Hypothalamus (tissue), 51 donors: ENCODE results near the gene SLC5A8.

ENCODE experiments used
- DNase-seq, 51 donors: peaks; one replicate each; lab custom pipeline; 2025; lab: John Stamatoyannopoulos, UW

The SLC5A8 gene, protein sequence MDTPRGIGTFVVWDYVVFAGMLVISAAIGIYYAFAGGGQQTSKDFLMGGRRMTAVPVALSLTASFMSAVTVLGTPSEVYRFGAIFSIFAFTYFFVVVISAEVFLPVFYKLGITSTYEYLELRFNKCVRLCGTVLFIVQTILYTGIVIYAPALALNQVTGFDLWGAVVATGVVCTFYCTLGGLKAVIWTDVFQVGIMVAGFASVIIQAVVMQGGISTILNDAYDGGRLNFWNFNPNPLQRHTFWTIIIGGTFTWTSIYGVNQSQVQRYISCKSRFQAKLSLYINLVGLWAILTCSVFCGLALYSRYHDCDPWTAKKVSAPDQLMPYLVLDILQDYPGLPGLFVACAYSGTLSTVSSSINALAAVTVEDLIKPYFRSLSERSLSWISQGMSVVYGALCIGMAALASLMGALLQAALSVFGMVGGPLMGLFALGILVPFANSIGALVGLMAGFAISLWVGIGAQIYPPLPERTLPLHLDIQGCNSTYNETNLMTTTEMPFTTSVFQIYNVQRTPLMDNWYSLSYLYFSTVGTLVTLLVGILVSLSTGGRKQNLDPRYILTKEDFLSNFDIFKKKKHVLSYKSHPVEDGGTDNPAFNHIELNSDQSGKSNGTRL

DNA sequence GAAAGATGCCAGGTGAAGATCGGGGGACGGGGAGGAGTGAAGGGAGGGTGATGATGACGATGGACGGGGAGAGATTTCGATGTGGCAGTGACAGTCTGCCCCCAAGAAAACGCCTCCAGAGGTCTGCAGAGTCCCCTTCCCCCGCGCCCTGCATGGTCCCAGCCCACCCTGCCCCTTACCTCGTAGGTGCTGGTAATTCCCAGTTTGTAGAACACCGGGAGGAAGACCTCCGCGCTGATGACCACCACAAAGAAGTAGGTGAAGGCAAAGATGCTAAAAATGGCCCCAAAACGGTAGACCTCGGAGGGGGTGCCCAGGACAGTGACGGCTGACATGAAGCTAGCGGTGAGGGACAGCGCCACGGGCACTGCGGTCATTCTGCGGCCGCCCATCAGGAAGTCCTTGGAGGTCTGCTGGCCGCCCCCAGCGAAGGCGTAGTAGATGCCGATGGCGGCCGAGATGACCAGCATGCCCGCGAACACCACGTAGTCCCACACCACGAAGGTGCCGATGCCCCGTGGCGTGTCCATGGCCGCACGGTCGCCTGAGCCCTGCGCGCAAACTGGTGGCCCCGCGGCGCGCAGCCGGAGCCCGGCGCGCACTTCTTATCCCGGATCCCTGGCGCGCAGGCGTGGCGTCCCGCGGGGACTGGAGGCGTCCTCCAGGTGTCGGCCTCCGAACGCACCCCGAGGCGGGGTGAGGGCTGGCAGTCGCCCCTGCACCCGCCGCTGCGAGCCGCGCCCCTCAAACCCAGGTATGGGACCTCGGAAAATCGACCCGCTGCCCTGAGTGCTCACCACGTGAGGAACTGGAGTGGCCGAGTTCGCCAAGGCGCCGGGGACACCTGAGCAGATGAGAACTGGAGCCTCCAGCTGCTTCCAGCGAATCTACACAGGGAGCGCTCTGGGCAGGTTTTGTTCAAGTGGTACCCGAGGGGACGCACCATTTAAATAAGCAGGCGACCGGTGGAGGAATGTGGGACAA lies at the start of gene SLC5A8:
Gene SLC5A8, minus strand, starts transcription at position 920 of the 984 bp plus-strand sequence. Its CDS starts 390 bp downstream, at position 530.
- DNase-seq = peak in 3 of 51 donors; percentile 2 to 4 (median 4)

- DNase-seq = no peak
Measured at GRCh38 chr12:101257357-101257756, 47.3 kb upstream of the SLC5A8 start.

GRCh38 chr12:101256266-101256665 lies 46.2 kb upstream of the SLC5A8 start:
- DNase-seq = no peak

DNA sequence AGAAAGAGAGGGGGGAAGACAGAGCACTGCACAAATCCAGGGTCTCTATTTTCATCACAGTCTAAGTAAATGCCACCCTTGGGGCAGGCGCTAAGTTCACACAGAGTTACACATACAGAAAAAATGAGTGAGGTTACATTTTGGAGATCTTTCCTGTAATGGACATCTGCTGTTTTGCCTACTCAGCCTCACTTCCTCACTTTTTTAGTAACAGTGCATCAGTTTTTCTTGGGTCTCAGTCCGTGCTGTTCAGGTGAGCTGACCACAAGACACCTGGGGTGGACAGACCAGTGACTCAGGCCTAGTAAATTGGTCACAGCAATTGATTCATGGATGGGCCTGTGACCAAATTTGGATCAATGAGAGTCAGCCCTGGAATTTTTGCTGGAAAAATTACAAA lies 33.6 kb upstream of the SLC5A8 start:
- no peak for DNase-seq

- no peak for DNase-seq
Measured at GRCh38 chr12:101243074-101243473, 33.0 kb upstream of the SLC5A8 start.

DNA sequence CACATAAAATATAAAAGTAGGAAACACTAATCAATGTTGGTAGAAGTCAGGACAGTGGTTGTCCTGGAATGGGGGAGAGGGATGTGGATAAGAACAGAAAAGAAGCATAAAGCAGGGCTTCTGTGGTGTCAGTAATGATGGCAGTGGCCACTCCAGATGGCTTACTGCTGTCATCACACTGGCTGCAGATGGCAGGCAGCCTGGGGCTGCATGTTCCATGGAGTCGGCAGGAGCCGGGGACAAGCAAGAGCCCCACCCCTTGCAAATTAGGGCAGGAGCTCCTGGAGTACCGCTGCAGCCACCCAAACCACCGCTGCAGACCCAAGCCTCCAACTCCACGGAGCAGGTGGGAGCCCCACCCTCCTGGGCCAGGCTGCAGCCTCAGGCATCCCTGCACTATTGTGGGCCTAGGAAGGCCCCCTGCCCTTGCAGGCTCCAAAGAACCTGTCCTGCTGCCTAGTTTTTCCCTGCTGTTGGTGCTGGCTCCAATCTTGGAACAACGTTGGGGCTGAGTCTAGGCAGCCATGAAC lies 28.8 kb upstream of the SLC5A8 start:
- DNase-seq = no peak

- no peak for DNase-seq
Measured at GRCh38 chr12:101238306-101238705, 28.3 kb upstream of the SLC5A8 start.

DNA sequence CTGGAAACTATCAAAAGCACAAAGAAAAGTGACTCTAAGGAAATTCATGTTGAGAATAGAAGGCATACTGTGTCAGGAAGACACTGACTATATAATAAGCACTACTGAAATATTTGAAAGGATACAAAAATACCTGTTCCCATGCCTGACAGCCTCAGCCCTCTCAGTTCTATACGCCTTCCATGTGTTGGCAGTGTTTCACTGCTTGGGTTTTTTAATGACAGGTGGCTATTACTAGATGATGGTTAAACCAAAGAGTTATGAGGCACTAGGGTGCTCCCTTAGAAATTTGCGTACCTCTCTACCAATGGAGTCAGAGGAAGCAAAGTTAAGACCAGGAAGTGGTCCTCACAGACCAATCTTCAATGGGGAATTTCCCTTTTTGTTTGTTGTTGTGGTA lies 25.6 kb upstream of the SLC5A8 start:
- no peak for DNase-seq

DNA sequence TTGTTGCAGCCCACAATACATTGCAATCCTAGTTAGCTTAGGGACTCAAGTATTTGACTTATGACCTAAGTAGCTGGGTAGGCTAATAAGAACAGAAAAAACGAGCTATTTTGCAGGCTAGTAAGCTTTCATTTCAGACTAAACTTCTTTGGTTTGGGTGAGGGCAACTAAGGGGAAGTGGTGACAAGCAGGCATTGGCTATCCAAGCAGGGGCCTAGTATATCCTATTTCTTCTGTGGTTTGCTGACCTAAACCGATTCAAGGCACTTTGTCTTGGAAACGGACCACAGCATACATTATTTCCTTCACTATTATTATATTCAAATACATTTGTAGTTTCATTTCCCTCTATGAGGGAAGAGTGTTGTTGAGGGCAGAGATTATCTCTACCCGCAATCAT lies 21.6 kb upstream of the SLC5A8 start:
- no peak for DNase-seq

DNA sequence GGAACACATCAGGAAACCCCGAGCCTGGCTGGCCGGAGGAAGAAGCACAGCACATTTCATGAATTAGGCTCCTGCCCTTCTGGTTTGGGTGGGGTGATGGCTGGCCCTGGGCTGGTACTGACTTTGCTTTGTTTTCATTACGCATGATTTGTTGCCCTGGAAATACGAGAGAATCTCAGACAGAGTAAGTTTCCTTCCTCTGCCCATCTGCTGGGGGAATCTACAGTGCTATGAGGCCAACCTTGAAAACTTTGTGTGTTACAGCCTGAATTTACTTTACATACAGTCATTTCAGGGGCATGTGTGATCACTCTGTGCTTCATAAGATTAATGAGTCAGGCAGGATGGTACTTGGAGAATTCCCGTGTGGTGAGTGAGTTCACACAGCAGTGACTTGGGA lies 20.5 kb upstream of the SLC5A8 start:
- no peak for DNase-seq

GRCh38 chr12:101229841-101230241 lies 19.8 kb upstream of the SLC5A8 start:
- no peak for DNase-seq

- DNase-seq = no peak
Measured at GRCh38 chr12:101221301-101221700, 11.3 kb upstream of the SLC5A8 start.

DNA sequence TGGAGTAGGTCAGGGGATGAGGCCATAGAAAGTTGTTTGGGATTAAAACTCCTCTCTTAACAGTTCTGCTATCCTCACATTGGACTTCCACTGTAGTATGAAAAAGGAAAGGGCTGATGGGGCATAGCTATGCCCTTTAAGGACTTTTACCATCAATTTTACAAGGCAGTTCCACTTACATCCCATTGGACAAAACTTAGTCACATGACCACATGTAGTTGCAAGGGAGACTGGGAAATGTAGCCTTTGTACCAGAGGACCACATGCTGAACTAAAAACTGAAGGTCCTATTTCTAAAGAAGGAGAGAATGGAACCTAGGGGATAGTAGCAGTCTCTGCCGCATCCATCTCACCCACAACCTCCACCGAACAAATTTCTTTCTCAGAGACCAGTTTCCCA lies 6.8 kb upstream of the SLC5A8 start:
- DNase-seq = no peak

GRCh38 chr12:101207086-101207780 lies 2.8 kb downstream of the SLC5A8 start:
- no peak for DNase-seq

DNA sequence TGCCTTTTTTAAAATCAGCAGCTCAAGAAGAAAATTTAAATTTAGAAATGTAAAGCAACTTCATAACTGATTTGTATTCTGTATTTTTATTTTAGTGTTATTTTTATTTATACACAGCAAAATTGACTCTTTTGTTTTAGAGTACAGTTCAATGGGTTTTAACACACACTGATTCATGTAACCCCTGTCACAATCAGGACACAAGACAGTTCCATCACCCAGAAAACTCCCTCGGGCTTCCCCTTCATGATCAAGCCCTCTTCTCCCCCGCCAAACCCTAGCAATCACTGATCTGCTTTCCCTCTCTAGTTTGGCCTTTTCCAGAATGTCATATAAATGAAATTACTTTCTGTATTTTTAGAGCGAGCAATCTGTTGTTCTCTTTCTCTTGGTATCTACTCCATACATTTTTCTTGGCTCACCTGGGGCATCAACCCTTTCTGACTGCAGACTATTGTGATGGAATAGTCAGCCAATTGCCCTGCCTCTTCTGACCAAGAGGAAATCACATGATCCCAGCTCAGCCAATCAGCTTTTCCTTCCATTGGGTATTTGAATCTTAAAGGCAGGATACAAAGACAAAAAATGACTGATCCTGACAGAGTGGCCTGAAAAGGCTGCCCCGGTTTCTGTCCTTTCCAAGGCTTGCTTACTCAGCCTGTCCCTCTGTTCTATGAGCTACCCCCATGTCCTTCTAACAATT lies 5.3 kb downstream of the SLC5A8 start:
- no peak for DNase-seq

DNA sequence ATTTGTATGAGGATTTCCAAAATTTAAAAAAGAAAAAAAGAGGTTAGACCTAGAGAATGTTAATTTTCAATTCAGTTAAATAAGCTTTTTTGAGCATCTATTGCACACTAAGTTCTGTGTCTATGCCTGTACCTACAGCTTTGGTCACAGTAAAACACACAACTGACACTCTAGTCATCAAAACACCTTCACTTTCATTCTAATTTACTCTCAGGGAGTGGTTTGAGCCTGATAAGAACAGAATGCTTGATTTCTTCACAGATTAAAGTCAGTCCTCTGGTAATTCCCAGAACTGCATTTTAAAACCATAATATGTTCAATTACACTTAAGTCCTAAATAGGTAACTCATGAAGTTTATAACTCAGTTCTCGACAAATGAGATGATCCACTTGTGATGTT lies 9.2 kb downstream of the SLC5A8 start:
- DNase-seq = no peak

GRCh38 chr12:101200145-101200544 lies 9.9 kb downstream of the SLC5A8 start:
- no peak for DNase-seq

GRCh38 chr12:101186291-101186690 lies 23.7 kb downstream of the SLC5A8 start:
- DNase-seq = no peak

GRCh38 chr12:101181776-101182175 lies 28.3 kb downstream of the SLC5A8 start:
- no peak for DNase-seq

DNA sequence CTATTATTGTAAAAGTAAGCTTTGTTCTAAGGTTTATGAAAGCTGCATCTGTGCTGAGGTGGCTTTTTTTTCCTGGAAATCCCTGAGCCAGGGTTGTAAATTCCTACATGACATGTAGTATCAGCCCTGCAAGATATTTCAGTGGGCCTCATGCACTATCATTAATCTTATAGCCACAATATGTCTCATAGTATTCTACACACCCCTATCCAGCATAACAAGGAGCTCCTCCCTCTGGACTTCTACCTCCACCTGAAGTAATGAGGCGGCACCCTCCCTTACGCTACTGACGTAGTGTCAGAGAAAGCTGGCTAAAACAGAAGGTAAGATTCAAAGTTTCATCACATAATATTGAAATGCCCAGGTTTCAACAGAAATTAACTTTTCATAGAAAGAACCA lies 35.5 kb downstream of the SLC5A8 start:
- DNase-seq = no peak
